Neural progenitor cell (in vitro differentiated cells): Measurements from ENCODE around the gene PRPF18. TPM values are rescaled to one million over a fixed set of nuclear protein-coding genes. Genes with fewer than 3 reads are reported as not detected.
A peak's percentile ranks its signal among the peaks of the same experiment; 100 is the strongest.

Source experiments
- DNase-seq: peaks from one replicate; pipeline ENCODE4 v3.0.0-alpha.2; 2016; ENCODE audit warnings: low spot score
- H2AFZ ChIP-seq: fragments of 200-600 bp; sonication (generic); replicated peaks from 2 replicates; pipeline ENCODE4 v1.6.1; 2016; ENCODE audit warnings: antibody characterized with exemption
- H3F3A ChIP-seq: fragments of 200-600 bp; sonication (generic); 2 replicates; pipeline ENCODE4 v1.6.1; 2016; ENCODE audit warnings: antibody characterized with exemption, low read depth
- H3K27ac ChIP-seq: fragments of 200-600 bp; sonication (generic); 2 replicates; pipeline ENCODE4 v1.5.1; 2016; ENCODE audit warnings: mild to moderate bottlenecking
- H3K27me3 ChIP-seq: fragments of 200-600 bp; sonication (generic); 2 replicates; pipeline ENCODE4 v1.6.1; 2016; ENCODE audit warnings: mild to moderate bottlenecking, moderate library complexity
- H3K36me3 ChIP-seq: fragments of 200-600 bp; sonication (generic); 2 replicates; pipeline ENCODE4 v1.5.1; 2016
- H3K4me1 ChIP-seq: fragments of 200-600 bp; sonication (generic); 2 replicates; pipeline ENCODE4 v1.6.1; 2016; ENCODE audit warnings: mixed run types
- H3K4me2 ChIP-seq: fragments of 200-600 bp; sonication (generic); 2 replicates; pipeline ENCODE4 v1.6.1; 2016
- H3K4me3 ChIP-seq: fragments of 200-600 bp; sonication (generic); 2 replicates; pipeline ENCODE4 v1.5.1; 2016
- H3K79me2 ChIP-seq: fragments of 200-600 bp; sonication (generic); 2 replicates; pipeline ENCODE4 v1.6.1; 2016; ENCODE audit warnings: low read depth
- H3K9ac ChIP-seq: fragments of 200-600 bp; sonication (generic); 2 replicates; pipeline ENCODE4 v1.6.1; 2016
- H3K9me3 ChIP-seq: fragments of 200-600 bp; sonication (generic); 2 replicates; pipeline ENCODE4 v1.5.1; 2016; ENCODE audit warnings: low read depth
- H4K20me1 ChIP-seq: fragments of 200-600 bp; sonication (generic); 2 replicates; pipeline ENCODE4 v1.6.1; 2016; ENCODE audit warnings: low read depth
- H3K27ac Mint-ChIP-seq: 3 replicates; pipeline ENCODE4 v1.8.0; 2021; ENCODE audit warnings: mixed read lengths
- H3K27me3 Mint-ChIP-seq: 2 replicates; pipeline ENCODE4 v1.8.0; 2022; ENCODE audit warnings: low read depth, mild to moderate bottlenecking, inconsistent platforms, moderate library complexity, mixed read lengths; ENCODE audit not compliant: insufficient read depth
- H3K36me3 Mint-ChIP-seq: 3 replicates; pipeline ENCODE4 v1.8.0; 2021; ENCODE audit warnings: mixed read lengths
- H3K4me1 Mint-ChIP-seq: 3 replicates; pipeline ENCODE4 v1.8.0; 2021; ENCODE audit warnings: mixed read lengths
- H3K4me3 Mint-ChIP-seq: 3 replicates; pipeline ENCODE4 v1.8.0; 2021; ENCODE audit warnings: mild to moderate bottlenecking, moderate library complexity, mixed read lengths
- H3K9me3 Mint-ChIP-seq: 3 replicates; pipeline ENCODE4 v1.8.0; 2020; ENCODE audit warnings: mixed read lengths
- CTCF ChIP-seq: fragments of 200-600 bp; sonication (generic); IDR thresholded peaks from 2 replicates; pipeline ENCODE4 v1.5.1; 2017; ENCODE audit warnings: antibody characterized with exemption, mild to moderate bottlenecking
- EZH2 ChIP-seq: fragments of 200-600 bp; sonication (generic); IDR thresholded peaks from 2 replicates; pipeline ENCODE4 v1.6.1; 2017; ENCODE audit warnings: antibody characterized with exemption, mild to moderate bottlenecking, moderate library complexity
- EZH2phosphoT487 ChIP-seq: fragments of 200-600 bp; sonication (generic); IDR thresholded peaks from 2 replicates; pipeline ENCODE4 v1.6.1; 2017; ENCODE audit warnings: antibody characterized with exemption
- total RNA-seq: library from RNA; depleted of rRNA; stranded (reverse); fragments of >200 nt; gene quantifications from 2 replicates; pipeline ENCODE4 v1.2.3, GENCODE V29; 2015; ENCODE audit warnings: low replicate concordance

PRPF18 gene
- total RNA-seq, 1 donor from 2014 or later: 30.8 TPM

- Mint-ChIP-seq H3K36me3 (peaks cover 5% of the 10 kb centered on the region), H3K27ac (peak overlapping the region; percentile 47)
Observed at GRCh38 chr10:13632884-13633440, 46.2 kb downstream of the PRPF18 start.

GRCh38 chr10:13633689-13634088 is 46.9 kb downstream of the PRPF18 start:
- H3K27me3 Mint-ChIP-seq: no peaks in the 10 kb centered on the region
- H3K4me2 ChIP-seq: peak overlapping the region; percentile 56
- H3K4me3 Mint-ChIP-seq: no peak overlapping the region
- peaks cover 8% of the 10 kb centered on the region for H3K36me3 Mint-ChIP-seq
- H3F3A ChIP-seq: no peaks in the 10 kb centered on the region
- H3K4me1 Mint-ChIP-seq: peaks cover 27% of the 10 kb centered on the region
- H3K36me3 ChIP-seq: no peaks in the 10 kb centered on the region
- H3K9me3 ChIP-seq: no peaks in the 10 kb centered on the region
- no peak for TF ChIP-seq EZH2
- TF ChIP-seq EZH2phosphoT487: no peak
- TF ChIP-seq CTCF: no peak
- no peak overlapping the region for H3K9ac ChIP-seq
- no peaks in the 10 kb centered on the region for H3K27me3 ChIP-seq
- H2AFZ ChIP-seq: no peak overlapping the region
- no peak overlapping the region for H3K27ac ChIP-seq
- peak; percentile 55 for DNase-seq
- H3K9me3 Mint-ChIP-seq: no peaks in the 10 kb centered on the region
- H3K4me1 ChIP-seq: peaks cover 16% of the 10 kb centered on the region
- no peak overlapping the region for H3K4me3 ChIP-seq
- no peaks in the 10 kb centered on the region for H3K79me2 ChIP-seq
- H3K27ac Mint-ChIP-seq: peak overlapping the region; percentile 47
- no peaks in the 10 kb centered on the region for H4K20me1 ChIP-seq

More at GRCh38 chr10:13632884-13633440, 46.2 kb downstream of the PRPF18 start:
- no peaks in the 10 kb centered on the region for H3F3A ChIP-seq
- H2AFZ ChIP-seq: no peak overlapping the region
- DNase-seq: peak; percentile 14
- H3K9me3 ChIP-seq: no peaks in the 10 kb centered on the region
- Mint-ChIP-seq H3K27me3 (no peaks in the 10 kb centered on the region), H3K4me1 (peaks cover 30% of the 10 kb centered on the region), H3K4me3 (no peak overlapping the region), H3K9me3 (no peaks in the 10 kb centered on the region)
- no peak overlapping the region for H3K4me3 ChIP-seq
- H3K27me3 ChIP-seq: no peaks in the 10 kb centered on the region
- H3K79me2 ChIP-seq: no peaks in the 10 kb centered on the region
- peaks cover 17% of the 10 kb centered on the region for H3K4me1 ChIP-seq
- H3K27ac ChIP-seq: peak overlapping the region; percentile 21
- no peaks in the 10 kb centered on the region for H3K36me3 ChIP-seq
- H3K4me2 ChIP-seq: peak overlapping the region; percentile 56
- H3K9ac ChIP-seq: no peak overlapping the region
- TF ChIP-seq CTCF: no peak
- no peak for TF ChIP-seq EZH2
- TF ChIP-seq EZH2phosphoT487: no peak
- H4K20me1 ChIP-seq: no peaks in the 10 kb centered on the region

GRCh38 chr10:13634207-13634606 is 47.4 kb downstream of the PRPF18 start:
- H3K9me3 Mint-ChIP-seq: no peaks in the 10 kb centered on the region
- no peak for TF ChIP-seq EZH2phosphoT487
- no peak for TF ChIP-seq EZH2
- no peak for TF ChIP-seq CTCF
- Histone ChIP-seq H3F3A (no peaks in the 10 kb centered on the region), H3K27ac (no peak overlapping the region), H3K4me2 (no peak overlapping the region), H3K79me2 (no peaks in the 10 kb centered on the region), H3K27me3 (no peaks in the 10 kb centered on the region), H2AFZ (no peak overlapping the region), H4K20me1 (no peaks in the 10 kb centered on the region), H3K4me3 (no peak overlapping the region), H3K4me1 (peaks cover 11% of the 10 kb centered on the region), H3K36me3 (no peaks in the 10 kb centered on the region), H3K9ac (no peak overlapping the region), H3K9me3 (no peaks in the 10 kb centered on the region)
- DNase-seq: no peak
- H3K4me3 Mint-ChIP-seq: no peak overlapping the region
- peaks cover 22% of the 10 kb centered on the region for H3K4me1 Mint-ChIP-seq
- peaks cover 10% of the 10 kb centered on the region for H3K36me3 Mint-ChIP-seq
- no peaks in the 10 kb centered on the region for H3K27me3 Mint-ChIP-seq
- H3K27ac Mint-ChIP-seq: peak overlapping the region; percentile 57
